NB4 (cell line): ENCODE measurements around the gene RCBTB1.

Experiments
- CTCF ChIP-seq: IDR thresholded peaks from one replicate; pipeline ENCODE4 v1.5.1; 2012; ENCODE audit warnings: low read depth, low read length
- MAX ChIP-seq: IDR thresholded peaks from 2 replicates; pipeline ENCODE4 v1.6.1; 2011; ENCODE audit warnings: low read depth, low read length
- POLR2A ChIP-seq: IDR thresholded peaks from 2 replicates; pipeline ENCODE4 v1.6.1; 2011; ENCODE audit warnings: mild to moderate bottlenecking; ENCODE audit not compliant: insufficient read length; ENCODE audit errors: extremely low read depth

- TF ChIP-seq CTCF: no peak
- no peak for TF ChIP-seq POLR2A
- no peak for TF ChIP-seq MAX
These were observed 31.5 kb downstream of the RCBTB1 start for GRCh38 chr13:49553888-49554287.
